H1 (cell line): ENCODE results near the gene MICOS13. TPM values are rescaled to one million over a fixed set of nuclear protein-coding genes. Genes with fewer than 3 reads are reported as not detected.

Experiments
- ATF2 ChIP-seq: IDR thresholded peaks from 2 replicates; pipeline ENCODE4 v1.6.1; 2012; ENCODE audit warnings: low read length, inconsistent platforms
- CEBPB ChIP-seq: IDR thresholded peaks from 2 replicates; pipeline ENCODE4 v1.6.1; 2012; ENCODE audit warnings: low read depth, low read length
- CHD1 ChIP-seq: IDR thresholded peaks from 2 replicates; pipeline ENCODE4 v1.6.1; 2012; ENCODE audit warnings: low read depth, low read length, improper control_type of control experiment
- CHD2 ChIP-seq: IDR thresholded peaks from 2 replicates; pipeline ENCODE4 v1.6.1; 2012; ENCODE audit warnings: low read length, improper control_type of control experiment
- CREB1 ChIP-seq: IDR thresholded peaks from 2 replicates; pipeline ENCODE4 v1.6.1; 2012; ENCODE audit warnings: inconsistent platforms
- GABPA ChIP-seq: IDR thresholded peaks from 2 replicates; pipeline ENCODE4 v1.6.1; 2011; ENCODE audit warnings: mild to moderate bottlenecking, low read length, moderate library complexity, borderline replicate concordance; ENCODE audit not compliant: insufficient read depth
- HDAC6 ChIP-seq: IDR thresholded peaks from one replicate; pipeline ENCODE4 v1.7.1; 2012; ENCODE audit warnings: low read depth, mild to moderate bottlenecking, inconsistent platforms, low read length, moderate library complexity
- NANOG ChIP-seq: IDR thresholded peaks from 2 replicates; pipeline ENCODE4 v1.6.1; 2011; ENCODE audit warnings: low read length, low read depth, mild to moderate bottlenecking, inconsistent platforms; ENCODE audit not compliant: insufficient read depth, poor library complexity, severe bottlenecking
- PHF8 ChIP-seq: fragments of 200-600 bp; sonication (generic); conservative IDR thresholded peaks from 2 replicates; pipeline ENCODE4 v1.7.1; 2012; ENCODE audit warnings: low read depth, mild to moderate bottlenecking, inconsistent platforms, low read length, moderate library complexity
- POLR2AphosphoS5 ChIP-seq: IDR thresholded peaks from 2 replicates; pipeline ENCODE4 v1.6.1; 2011; ENCODE audit warnings: low read depth, low read length
- POU5F1 ChIP-seq: IDR thresholded peaks from 2 replicates; pipeline ENCODE4 v1.6.1; 2011; ENCODE audit warnings: low read depth, mild to moderate bottlenecking, low read length, moderate library complexity
- SP4 ChIP-seq: IDR thresholded peaks from 2 replicates; pipeline ENCODE4 v1.6.1; 2012; ENCODE audit warnings: low read length, inconsistent platforms
- SUZ12 ChIP-seq: fragments of 200-600 bp; sonication (generic); IDR thresholded peaks from 2 replicates; pipeline ENCODE4 v1.6.1; 2012; ENCODE audit warnings: mild to moderate bottlenecking, inconsistent platforms, low read length, moderate library complexity, mixed read lengths
- TAF7 ChIP-seq: optimal IDR thresholded peaks from 2 replicates; pipeline ENCODE3; 2011; ENCODE audit warnings: low read depth, mild to moderate bottlenecking, inconsistent platforms, low read length, moderate library complexity, borderline replicate concordance
- USF2 ChIP-seq: IDR thresholded peaks from 2 replicates; pipeline ENCODE4 v1.6.1; 2011; ENCODE audit warnings: low read length, improper control_type of control experiment
- YY1 ChIP-seq: IDR thresholded peaks from 2 replicates; pipeline ENCODE4 v1.6.1; 2011; ENCODE audit warnings: low read depth, mild to moderate bottlenecking, low read length
- polyA plus RNA-seq, 7 experiments: library from polyadenylated mRNA; depleted of rRNA in 3 of 7; stranded (reverse) in 5 of 7; unstranded in 2 of 7; fragments of >200 nt in 5 of 7; fragments of 200-250 nt in 2 of 7; gene quantifications; 1 replicate in 5 of 7; 2 replicates in 1 of 7; 4 replicates in 1 of 7; pipeline versions ENCODE4 v1.2.1 to v1.2.3, GENCODE V29; 2011 to 2013; ENCODE audit warnings: missing spikeins in 2 of 7, mixed read lengths in 2 of 7
- total RNA-seq: library from RNA; stranded (reverse); fragmentation: NEBNext Ultra II Directional; extraction: Animal tissue kit (Norgen Biotek cat#: 25700); gene quantifications from 2 replicates; pipeline ENCODE4 v1.2.1, GENCODE V29; 2021
- TF ChIP-seq, protein P1 (sequence below), 3 experiments: IDR thresholded peaks; 1 replicate in 2 of 3; 2 replicates in 1 of 3; pipeline versions ENCODE4 v1.5.1 to v1.6.1; 2011; ENCODE audit warnings: low read length in 3 of 3, mild to moderate bottlenecking in 3 of 3, inconsistent platforms in 2 of 3, low read depth in 1 of 3, moderate library complexity in 1 of 3; ENCODE audit not compliant: insufficient read depth in 1 of 3; ENCODE audit errors: control extremely low read depth in 1 of 3
- TF ChIP-seq, protein P2 (sequence below): IDR thresholded peaks from 2 replicates; pipeline ENCODE4 v1.6.1; 2012; ENCODE audit warnings: inconsistent platforms

Gene MICOS13
- total and polyA plus RNA-seq, 2 of the 8 experiments (the other 6 are each of a cell fraction or from before 2014, with no cell fraction given): 17.3 to 36.1 TPM

DNA sequence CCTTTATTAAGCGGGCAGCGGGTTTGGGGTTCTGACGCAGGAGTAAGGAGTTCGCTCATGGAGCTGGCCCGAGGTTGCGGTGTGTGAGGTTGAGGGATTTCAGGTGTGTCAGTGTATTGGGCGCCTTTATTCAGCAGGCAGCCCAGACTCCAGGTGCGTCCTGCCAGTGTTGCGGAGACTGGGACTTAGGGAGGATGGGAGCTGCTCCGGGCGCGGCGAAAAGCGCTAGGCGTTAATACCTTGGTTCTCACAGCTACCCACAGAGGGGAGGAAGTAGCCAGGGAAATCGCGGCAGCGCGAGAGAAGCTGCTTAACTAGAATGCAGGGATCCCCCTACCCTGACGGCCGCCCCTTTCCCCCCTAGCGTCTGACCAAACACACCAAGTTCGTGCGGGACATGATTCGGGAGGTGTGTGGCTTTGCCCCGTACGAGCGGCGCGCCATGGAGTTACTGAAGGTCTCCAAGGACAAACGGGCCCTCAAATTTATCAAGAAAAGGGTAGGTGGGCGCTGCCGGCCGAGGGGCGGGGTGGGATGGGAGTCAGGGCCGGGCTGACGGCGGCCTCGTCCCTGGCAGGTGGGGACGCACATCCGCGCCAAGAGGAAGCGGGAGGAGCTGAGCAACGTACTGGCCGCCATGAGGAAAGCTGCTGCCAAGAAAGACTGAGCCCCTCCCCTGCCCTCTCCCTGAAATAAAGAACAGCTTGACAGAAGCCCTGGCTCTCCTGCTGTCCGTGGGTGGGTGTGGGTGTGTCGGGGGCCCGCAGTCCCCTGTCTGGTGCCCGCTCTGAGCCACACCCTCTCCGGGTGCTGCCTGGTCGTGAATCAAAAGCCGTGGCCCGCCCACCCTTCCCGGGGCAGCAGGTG, 10.9 kb upstream of the MICOS13 start (continued):
- no peak for TF ChIP-seq ATF2
- TF ChIP-seq TAF7: no peak
- TF ChIP-seq POU5F1: no peak
- no peak for TF ChIP-seq USF2
- 0 out of 2 replicates have a peak, but pooled peaks have one; percentile 1 for TF ChIP-seq CHD2
- no peak for TF ChIP-seq SP4
- TF ChIP-seq CREB1: 0 out of 2 replicates have a peak, but pooled peaks have one; percentile 6
- no peak for TF ChIP-seq HDAC6
- TF ChIP-seq NANOG: no peak
- TF ChIP-seq POLR2AphosphoS5: peak; percentile 47
- TF ChIP-seq GABPA: no peak
- TF ChIP-seq, protein P1, sequence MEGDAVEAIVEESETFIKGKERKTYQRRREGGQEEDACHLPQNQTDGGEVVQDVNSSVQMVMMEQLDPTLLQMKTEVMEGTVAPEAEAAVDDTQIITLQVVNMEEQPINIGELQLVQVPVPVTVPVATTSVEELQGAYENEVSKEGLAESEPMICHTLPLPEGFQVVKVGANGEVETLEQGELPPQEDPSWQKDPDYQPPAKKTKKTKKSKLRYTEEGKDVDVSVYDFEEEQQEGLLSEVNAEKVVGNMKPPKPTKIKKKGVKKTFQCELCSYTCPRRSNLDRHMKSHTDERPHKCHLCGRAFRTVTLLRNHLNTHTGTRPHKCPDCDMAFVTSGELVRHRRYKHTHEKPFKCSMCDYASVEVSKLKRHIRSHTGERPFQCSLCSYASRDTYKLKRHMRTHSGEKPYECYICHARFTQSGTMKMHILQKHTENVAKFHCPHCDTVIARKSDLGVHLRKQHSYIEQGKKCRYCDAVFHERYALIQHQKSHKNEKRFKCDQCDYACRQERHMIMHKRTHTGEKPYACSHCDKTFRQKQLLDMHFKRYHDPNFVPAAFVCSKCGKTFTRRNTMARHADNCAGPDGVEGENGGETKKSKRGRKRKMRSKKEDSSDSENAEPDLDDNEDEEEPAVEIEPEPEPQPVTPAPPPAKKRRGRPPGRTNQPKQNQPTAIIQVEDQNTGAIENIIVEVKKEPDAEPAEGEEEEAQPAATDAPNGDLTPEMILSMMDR (IDR thresholded peaks at IDR 0.05; ENCODE audit: control extremely low read depth in 1 of 3, insufficient read depth in 1 of 3, low read depth in 1 of 3, low read length in 3 of 3): no peak
- TF ChIP-seq CHD1: no peak
- TF ChIP-seq, protein P2, sequence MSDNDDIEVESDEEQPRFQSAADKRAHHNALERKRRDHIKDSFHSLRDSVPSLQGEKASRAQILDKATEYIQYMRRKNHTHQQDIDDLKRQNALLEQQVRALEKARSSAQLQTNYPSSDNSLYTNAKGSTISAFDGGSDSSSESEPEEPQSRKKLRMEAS: no peak
- TF ChIP-seq YY1: no peak
- TF ChIP-seq PHF8: no peak
- TF ChIP-seq SUZ12: no peak
- no peak for TF ChIP-seq CEBPB
